ENCODE results near the gene POLL. TPM values are rescaled to one million over a fixed set of nuclear protein-coding genes. Genes with fewer than 3 reads are reported as not detected.
"Not testable (repeated sequence)": the region's sequence is repeated elsewhere in the genome, so short reads cannot be mapped to it uniquely, and the experiment has no call there.

Gene POLL
- polyA plus RNA-seq (ENCODE audit: insufficient read length), result 30.9 TPM

- DNase-seq (ENCODE audit: low read depth), result peak; percentile 94
These were observed at the start of gene POLL, which contains the start of gene DPCD for GRCh38 chr10:101587725-101588653. TSS of gene POLL (minus strand) at chr10:101588257. CDS start at chr10:101587360, 897 bp downstream. TSS of gene DPCD (plus strand) at chr10:101588321. CDS start at chr10:101588337, 16 bp downstream.

GRCh38 chr10:101633510-101633909, 45.5 kb upstream of the POLL start:
- DNase-seq (ENCODE audit: low read depth), result not testable (repeated sequence)

GRCh38 chr10:101631821-101632475, 43.9 kb upstream of the POLL start:
- no peak for DNase-seq (ENCODE audit: low read depth)

- no peak for DNase-seq (ENCODE audit: low read depth)
These were observed 42.5 kb upstream of the POLL start for GRCh38 chr10:101630633-101630920.

- no peak for DNase-seq (ENCODE audit: low read depth)
These were observed 42.0 kb upstream of the POLL start for GRCh38 chr10:101629837-101630632.

- no peak for DNase-seq (ENCODE audit: low read depth)
These were observed 37.9 kb upstream of the POLL start for GRCh38 chr10:101625821-101626412.

GRCh38 chr10:101624526-101625102, 36.6 kb upstream of the POLL start:
- no peak for DNase-seq (ENCODE audit: low read depth)

- no peak for DNase-seq (ENCODE audit: low read depth)
These were observed 35.5 kb upstream of the POLL start for GRCh38 chr10:101623528-101623927.

- DNase-seq (ENCODE audit: low read depth), result no peak
These were observed 31.9 kb upstream of the POLL start for GRCh38 chr10:101619983-101620382.

GRCh38 chr10:101618871-101619270, 30.8 kb upstream of the POLL start:
- no peak for DNase-seq (ENCODE audit: low read depth)

GRCh38 chr10:101617824-101618568, 29.9 kb upstream of the POLL start:
- DNase-seq (ENCODE audit: low read depth), result no peak

- no peak for DNase-seq (ENCODE audit: low read depth)
These were observed 29.2 kb upstream of the POLL start for GRCh38 chr10:101617102-101617823.

- no peak for DNase-seq (ENCODE audit: low read depth)
These were observed 28.5 kb upstream of the POLL start for GRCh38 chr10:101616415-101617101.

- no peak for DNase-seq (ENCODE audit: low read depth)
These were observed 27.6 kb upstream of the POLL start for GRCh38 chr10:101615525-101616116.

- no peak for DNase-seq (ENCODE audit: low read depth)
These were observed 26.8 kb upstream of the POLL start for GRCh38 chr10:101614663-101615524.

- DNase-seq (ENCODE audit: low read depth), result no peak
These were observed 25.6 kb upstream of the POLL start for GRCh38 chr10:101613646-101614045.

- DNase-seq (ENCODE audit: low read depth), result no peak
These were observed 24.8 kb upstream of the POLL start for GRCh38 chr10:101612872-101613271.

GRCh38 chr10:101612086-101612485, 24.0 kb upstream of the POLL start:
- DNase-seq (ENCODE audit: low read depth), result no peak
